ENCODE data around the gene PHF2.

- TF ChIP-seq CTCF (IDR thresholded peaks at IDR 0.05) (no peak), POLR2A (IDR thresholded peaks at IDR 0.05) (no peak), POLR2AphosphoS5 (IDR thresholded peaks at IDR 0.05; ENCODE audit: insufficient read depth in 1 of 2, low read depth in 1 of 2) (no peak)
These were observed 44.8 kb downstream of the PHF2 start for GRCh38 chr9:93620881-93621820.

Measured in vagina (tissue), 2 donors.